ENCODE results near the gene HIPK3. TPM values are rescaled to one million over a fixed set of nuclear protein-coding genes. Genes with fewer than 3 reads are reported as not detected.

Gene HIPK3
- total RNA-seq, 2 donors from 2014 or later, result 202 to 226 TPM

Other genes starting within 250 kb of the HIPK3 start
- under 1 TPM; 0.41 to 0.42 TPM for gene DEPDC7, start 241.5 kb upstream of the HIPK3 start, total RNA-seq
- 1 to 10 TPM; 9.7 to 9.8 TPM for gene TCP11L1, start 217.8 kb upstream of the HIPK3 start, total RNA-seq
- gene CSTF3, start 95.9 kb upstream of the HIPK3 start, total RNA-seq, result 10 to 100 TPM; 14.0 to 15.8 TPM
- under 1 TPM; 0.06 to 0.97 TPM for gene KIAA1549L, start 118.7 kb downstream of the HIPK3 start, total RNA-seq

Data from left cardiac atrium (tissue), 2 donors.